Lung (tissue), 12 donors: ENCODE results near the gene OTOA. TPM values are rescaled to one million over a fixed set of nuclear protein-coding genes. Genes with fewer than 3 reads are reported as not detected.
"Not testable (repeated sequence)": the region's sequence is repeated elsewhere in the genome, so short reads cannot be mapped to it uniquely, and the experiment has no call there.

Experiments used
- ATAC-seq: fragments of 200-7000 bp; cut with Tn5 transposase; one replicate; pipeline ENCODE4 v1.9.1; 2020; ENCODE audit warnings: moderate number of reproducible peaks; ENCODE audit not compliant: insufficient read depth, low FRiP score
- DNase-seq, 3 donors: peaks; one replicate each; pipeline ENCODE4 v3.0.0-alpha.2; 2013 to 2017
- H3K27ac ChIP-seq, 2 donors: one replicate each; pipeline ENCODE4 v1.5.1; 2013; ENCODE audit warnings: mild to moderate bottlenecking in 2 of 2, moderate library complexity in 2 of 2, control low read depth in 1 of 2, inconsistent platforms in 1 of 2, low read depth in 1 of 2, low read length in 1 of 2
- H3K27me3 ChIP-seq, 3 donors: one replicate each; pipeline ENCODE4 v1.5.1; 2013; ENCODE audit warnings: low read length in 2 of 3; ENCODE audit not compliant: control insufficient read depth in 3 of 3, insufficient read depth in 3 of 3
- H3K36me3 ChIP-seq, 4 donors: one replicate each; pipeline ENCODE4 v1.5.1; 2013; ENCODE audit warnings: low read length in 4 of 4, mild to moderate bottlenecking in 1 of 4, moderate library complexity in 1 of 4; ENCODE audit not compliant: control insufficient read depth in 4 of 4, insufficient read depth in 4 of 4
- H3K4me1 ChIP-seq, 5 donors: one replicate each; pipeline ENCODE4 v1.5.1; 2013; ENCODE audit warnings: low read length in 5 of 5, mild to moderate bottlenecking in 2 of 5, moderate library complexity in 1 of 5; ENCODE audit not compliant: control insufficient read depth in 5 of 5, insufficient read depth in 5 of 5
- H3K4me3 ChIP-seq: one replicate; pipeline ENCODE4 v1.5.1; 2013; ENCODE audit warnings: mild to moderate bottlenecking, control low read depth, moderate library complexity
- H3K9ac ChIP-seq, 2 donors: one replicate each; pipeline ENCODE4 v1.5.1; 2013; ENCODE audit warnings: low read length in 2 of 2, control low read depth in 1 of 2; ENCODE audit not compliant: insufficient read depth in 1 of 2
- H3K9me3 ChIP-seq, 4 donors: one replicate each; pipeline ENCODE4 v1.5.1; 2013; ENCODE audit warnings: low read length in 3 of 4, mild to moderate bottlenecking in 1 of 4, moderate library complexity in 1 of 4; ENCODE audit not compliant: control insufficient read depth in 4 of 4, insufficient read depth in 3 of 4
- WGBS, 2 donors: extraction: QIAGEN DNeasy Blood & Tissue Kit; methylation state at CpG; one replicate each; pipeline ENCODE4 v1.1.7; 2013; 5-methylcytosine and 5-hydroxymethylcytosine counted together
- polyA plus RNA-seq, 2 donors: library from polyadenylated mRNA; stranded (reverse); fragments of 200-250 nt; gene quantifications; one replicate each; pipeline ENCODE4 v1.2.1, GENCODE V29; 2013
- total RNA-seq, 2 donors: library from RNA; depleted of rRNA in 1 of 2; stranded (reverse); fragments of >200 nt in 1 of 2; gene quantifications; one replicate each; pipeline ENCODE4 v1.2.1, GENCODE V29; 2014 to 2021
- TF ChIP-seq, protein P1 (sequence below): IDR thresholded peaks from 2 replicates; pipeline ENCODE4 v1.5.1; 2012; ENCODE audit warnings: mild to moderate bottlenecking; ENCODE audit errors: control extremely low read depth, extremely low read depth
- donor health status: control.
- donor health status: control.
- donor health status: Bipolar disorder and iron deficiency.
- donor health status: healthy.
- donor health status: DM: yes; HTN: yes; CAD: no.

OTOA gene
- total and polyA plus RNA-seq, 4 donors, result 0.18 to 1.3 (median 0.59) TPM

DNA sequence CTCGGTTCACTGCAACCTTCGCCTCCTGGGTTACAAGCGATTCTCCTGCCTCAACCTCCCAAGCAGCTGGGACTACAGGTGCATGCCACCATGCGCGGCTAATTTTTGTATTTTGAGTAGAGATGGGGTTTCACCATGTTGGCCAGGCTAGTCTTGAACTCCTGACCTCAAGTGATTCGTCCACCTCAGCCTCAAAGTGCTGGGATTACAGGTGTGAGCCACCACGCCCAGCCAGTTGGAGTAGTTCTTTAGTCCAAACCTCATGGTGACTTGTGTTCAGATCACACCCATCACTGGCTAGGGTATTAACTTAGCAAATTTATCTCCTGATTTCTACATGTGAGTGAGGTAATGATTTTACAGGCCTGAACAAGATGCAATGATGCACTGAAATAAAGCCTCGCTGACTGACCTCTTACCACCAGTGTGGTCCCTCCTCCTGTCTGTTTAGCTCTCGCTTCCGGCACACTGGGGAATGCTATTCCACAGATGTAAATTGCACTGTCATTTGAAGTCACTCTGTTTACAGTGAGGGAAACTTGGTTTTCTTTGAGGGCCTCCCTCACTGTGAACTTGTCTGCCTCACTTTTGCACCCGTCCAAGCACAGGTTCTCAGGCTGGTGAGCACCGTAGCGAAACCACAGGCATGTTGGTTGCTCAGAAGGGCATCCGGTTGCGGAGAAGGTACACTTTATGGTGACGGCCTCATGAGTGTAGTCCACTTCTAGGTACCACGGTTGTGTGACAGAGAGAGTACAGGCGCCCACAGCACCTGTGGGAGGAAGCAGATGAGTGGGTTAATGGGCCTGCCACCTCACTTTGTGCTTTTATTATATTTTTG lies 16.8 kb upstream of the OTOA start:
- Histone ChIP-seq H3K9me3 (no peaks in the 10 kb centered on the region), H3K27me3 (no peaks in the 10 kb centered on the region), H3K4me3 (no peak overlapping the region), H3K36me3 (peaks cover 0 to 5% (median 3%) of the 10 kb centered on the region in 4 donors), H3K27ac (peak overlapping the region in 1 of 2 donors; percentile 28), H3K9ac (no peak overlapping the region), H3K4me1 (peaks cover 0 to 18% (median 8%) of the 10 kb centered on the region in 5 donors)
- no peak for ATAC-seq
- DNase-seq, result no peak
- 88 to 89% methylated on average over 18 of the region's 18 CpGs for WGBS, 2 donors
- TF ChIP-seq, protein P1, sequence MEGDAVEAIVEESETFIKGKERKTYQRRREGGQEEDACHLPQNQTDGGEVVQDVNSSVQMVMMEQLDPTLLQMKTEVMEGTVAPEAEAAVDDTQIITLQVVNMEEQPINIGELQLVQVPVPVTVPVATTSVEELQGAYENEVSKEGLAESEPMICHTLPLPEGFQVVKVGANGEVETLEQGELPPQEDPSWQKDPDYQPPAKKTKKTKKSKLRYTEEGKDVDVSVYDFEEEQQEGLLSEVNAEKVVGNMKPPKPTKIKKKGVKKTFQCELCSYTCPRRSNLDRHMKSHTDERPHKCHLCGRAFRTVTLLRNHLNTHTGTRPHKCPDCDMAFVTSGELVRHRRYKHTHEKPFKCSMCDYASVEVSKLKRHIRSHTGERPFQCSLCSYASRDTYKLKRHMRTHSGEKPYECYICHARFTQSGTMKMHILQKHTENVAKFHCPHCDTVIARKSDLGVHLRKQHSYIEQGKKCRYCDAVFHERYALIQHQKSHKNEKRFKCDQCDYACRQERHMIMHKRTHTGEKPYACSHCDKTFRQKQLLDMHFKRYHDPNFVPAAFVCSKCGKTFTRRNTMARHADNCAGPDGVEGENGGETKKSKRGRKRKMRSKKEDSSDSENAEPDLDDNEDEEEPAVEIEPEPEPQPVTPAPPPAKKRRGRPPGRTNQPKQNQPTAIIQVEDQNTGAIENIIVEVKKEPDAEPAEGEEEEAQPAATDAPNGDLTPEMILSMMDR, result no peak

GRCh38 chr16:21647562-21648164 lies 16.1 kb upstream of the OTOA start:
- no peak for ATAC-seq
- WGBS, 2 donors, result 91 to 93% methylated on average over 9 of the region's 9 CpGs
- Histone ChIP-seq H3K9me3 (no peaks in the 10 kb centered on the region), H3K27ac (no peak overlapping the region), H3K9ac (no peak overlapping the region), H3K4me1 (peaks cover 0 to 13% (median 8%) of the 10 kb centered on the region in 5 donors), H3K27me3 (no peaks in the 10 kb centered on the region), H3K4me3 (no peak overlapping the region), H3K36me3 (peaks cover 0 to 5% (median 3%) of the 10 kb centered on the region in 4 donors)
- no peak for DNase-seq
- TF ChIP-seq, protein P1, result no peak

GRCh38 chr16:21649826-21650406 lies 13.9 kb upstream of the OTOA start:
- not testable (repeated sequence) for H3K36me3 ChIP-seq, ATAC-seq, H3K9ac ChIP-seq, H3K9me3 ChIP-seq, H3K27me3 ChIP-seq, H3K4me1 ChIP-seq, H3K4me3 ChIP-seq, H3K27ac ChIP-seq, DNase-seq
- 85 to 91% methylated on average over 12 of the region's 12 CpGs for WGBS, 2 donors

DNA sequence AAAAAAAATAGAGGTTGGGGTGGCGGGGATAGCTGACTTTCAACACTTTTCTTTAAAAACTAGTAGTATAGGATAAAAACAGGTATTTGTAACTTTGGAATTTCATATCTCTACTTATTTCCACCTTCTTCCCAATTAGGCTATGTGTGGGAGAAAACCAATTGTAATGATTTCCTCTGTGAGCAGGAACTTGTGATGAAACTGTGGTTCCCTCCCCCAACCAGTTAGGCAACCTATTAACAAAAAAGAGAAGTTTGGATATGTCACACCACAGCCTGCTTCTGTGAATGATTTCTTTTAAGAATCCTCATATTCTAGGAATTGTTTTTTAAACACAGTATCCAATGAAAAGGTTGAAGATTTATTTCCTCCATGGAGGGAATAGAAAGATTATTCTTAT lies 13.2 kb upstream of the OTOA start:
- H3K4me3 ChIP-seq, result no peak overlapping the region
- 56 to 67% methylated on average over 1 of the region's 1 CpG for WGBS, 2 donors
- no peak overlapping the region for H3K9ac ChIP-seq
- no peak overlapping the region for H3K27ac ChIP-seq
- H3K36me3 ChIP-seq, result peaks cover 2 to 6% (median 5%) of the 10 kb centered on the region in 4 donors
- H3K4me1 ChIP-seq, result peaks cover 0 to 6% (median 3%) of the 10 kb centered on the region in 5 donors
- H3K27me3 ChIP-seq, result no peaks in the 10 kb centered on the region
- ATAC-seq (no peak), DNase-seq (no peak)
- TF ChIP-seq, protein P1, result no peak
- no peaks in the 10 kb centered on the region for H3K9me3 ChIP-seq
